ENCODE data around the gene ZMAT3. TPM values are rescaled to one million over a fixed set of nuclear protein-coding genes. Genes with fewer than 3 reads are reported as not detected.

Gene ZMAT3
- total and polyA plus RNA-seq, 2 of the 13 experiments (the other 11 are each of a cell fraction or from before 2014, with no cell fraction given), result 11.4 to 11.7 TPM

DNA sequence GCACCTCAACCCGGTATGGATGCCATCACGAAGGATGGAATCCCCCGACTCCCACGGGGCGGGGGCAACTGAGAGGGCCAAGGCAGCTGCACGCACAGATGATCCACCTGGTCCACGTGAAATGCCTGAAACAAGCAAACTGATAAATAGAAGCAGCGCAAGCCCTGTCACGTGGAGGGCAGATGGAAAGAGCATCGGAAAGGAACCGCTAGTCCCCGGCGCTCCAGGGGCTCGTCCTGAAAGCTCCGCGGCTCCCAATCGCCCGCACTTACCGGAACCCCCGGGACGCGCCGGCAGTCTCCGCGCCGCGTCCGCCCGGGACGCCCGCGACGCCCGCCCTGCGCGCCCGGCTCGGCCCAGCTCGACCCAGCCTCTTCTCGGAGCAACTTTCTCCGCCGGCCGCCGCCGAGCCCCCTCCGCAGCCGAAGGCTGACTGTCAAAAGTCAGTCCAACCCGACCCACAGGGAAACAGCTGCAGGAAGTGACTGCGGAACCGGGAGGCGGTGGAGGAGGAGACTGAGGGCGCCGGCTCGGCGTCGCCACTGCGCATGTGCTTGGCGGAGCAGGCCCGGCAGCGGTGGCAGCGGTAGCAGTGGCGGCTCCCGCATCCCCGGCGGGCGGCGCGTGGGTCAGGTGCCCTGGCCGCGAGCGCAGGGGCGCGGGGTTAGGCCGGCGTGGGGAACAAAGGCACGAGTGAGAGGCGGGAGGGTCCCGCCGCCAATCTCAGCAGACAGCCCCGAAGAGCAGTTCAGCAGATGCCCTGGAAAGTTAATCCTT, at the start of gene ZMAT3 (continued):
- TF ChIP-seq, protein P1, sequence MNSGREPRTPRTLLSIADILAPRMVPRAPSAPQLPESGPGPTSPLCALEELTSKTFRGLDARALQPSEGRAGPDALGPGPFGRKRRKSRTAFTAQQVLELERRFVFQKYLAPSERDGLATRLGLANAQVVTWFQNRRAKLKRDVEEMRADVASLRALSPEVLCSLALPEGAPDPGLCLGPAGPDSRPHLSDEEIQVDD (CRISPR knock-in tag; IDR thresholded peaks at IDR 0.05; ENCODE audit: borderline replicate concordance), result peak; percentile 42; the same call in 1 of the 2 replicates
- TF ChIP-seq, protein P2, sequence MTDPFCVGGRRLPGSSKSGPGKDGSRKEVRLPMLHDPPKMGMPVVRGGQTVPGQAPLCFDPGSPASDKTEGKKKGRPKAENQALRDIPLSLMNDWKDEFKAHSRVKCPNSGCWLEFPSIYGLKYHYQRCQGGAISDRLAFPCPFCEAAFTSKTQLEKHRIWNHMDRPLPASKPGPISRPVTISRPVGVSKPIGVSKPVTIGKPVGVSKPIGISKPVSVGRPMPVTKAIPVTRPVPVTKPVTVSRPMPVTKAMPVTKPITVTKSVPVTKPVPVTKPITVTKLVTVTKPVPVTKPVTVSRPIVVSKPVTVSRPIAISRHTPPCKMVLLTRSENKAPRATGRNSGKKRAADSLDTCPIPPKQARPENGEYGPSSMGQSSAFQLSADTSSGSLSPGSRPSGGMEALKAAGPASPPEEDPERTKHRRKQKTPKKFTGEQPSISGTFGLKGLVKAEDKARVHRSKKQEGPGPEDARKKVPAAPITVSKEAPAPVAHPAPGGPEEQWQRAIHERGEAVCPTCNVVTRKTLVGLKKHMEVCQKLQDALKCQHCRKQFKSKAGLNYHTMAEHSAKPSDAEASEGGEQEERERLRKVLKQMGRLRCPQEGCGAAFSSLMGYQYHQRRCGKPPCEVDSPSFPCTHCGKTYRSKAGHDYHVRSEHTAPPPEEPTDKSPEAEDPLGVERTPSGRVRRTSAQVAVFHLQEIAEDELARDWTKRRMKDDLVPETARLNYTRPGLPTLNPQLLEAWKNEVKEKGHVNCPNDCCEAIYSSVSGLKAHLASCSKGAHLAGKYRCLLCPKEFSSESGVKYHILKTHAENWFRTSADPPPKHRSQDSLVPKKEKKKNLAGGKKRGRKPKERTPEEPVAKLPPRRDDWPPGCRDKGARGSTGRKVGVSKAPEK (CRISPR knock-in tag; IDR thresholded peaks at IDR 0.05; ENCODE audit: borderline replicate concordance), result no peak
- TF ChIP-seq ARHGAP35 (CRISPR knock-in tag; IDR thresholded peaks at IDR 0.05; ENCODE audit: borderline replicate concordance) (peak; percentile 82), ZNF296 (CRISPR knock-in tag; conservative IDR thresholded peaks at IDR 0.05) (no peak), ZNF879 (CRISPR knock-in tag; IDR thresholded peaks at IDR 0.05) (no peak), CCDC6 (CRISPR knock-in tag; IDR thresholded peaks at IDR 0.05) (peak; percentile 83; the same call in 1 of the 2 replicates), ZNF777 (CRISPR knock-in tag; IDR thresholded peaks at IDR 0.05) (no peak; the same call in 1 of the 2 replicates), FOXC1 (CRISPR knock-in tag; IDR thresholded peaks at IDR 0.05; ENCODE audit: borderline replicate concordance) (0 out of 2 replicates have a peak, but pooled peaks have one; percentile 26), SALL2 (CRISPR knock-in tag; IDR thresholded peaks at IDR 0.05) (0 out of 2 replicates have a peak, but pooled peaks have one; percentile 46), KAT8 (CRISPR knock-in tag; IDR thresholded peaks at IDR 0.05) (peak; percentile 23; the same call in 1 of the 2 replicates), ZFP1 (CRISPR knock-in tag; IDR thresholded peaks at IDR 0.05) (no peak), POLR2AphosphoS5 (IDR thresholded peaks at IDR 0.05; ENCODE audit: low read depth, low read length) (peak; percentile 70)
- TF ChIP-seq, protein P3, sequence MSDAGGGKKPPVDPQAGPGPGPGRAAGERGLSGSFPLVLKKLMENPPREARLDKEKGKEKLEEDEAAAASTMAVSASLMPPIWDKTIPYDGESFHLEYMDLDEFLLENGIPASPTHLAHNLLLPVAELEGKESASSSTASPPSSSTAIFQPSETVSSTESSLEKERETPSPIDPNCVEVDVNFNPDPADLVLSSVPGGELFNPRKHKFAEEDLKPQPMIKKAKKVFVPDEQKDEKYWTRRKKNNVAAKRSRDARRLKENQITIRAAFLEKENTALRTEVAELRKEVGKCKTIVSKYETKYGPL (CRISPR knock-in tag; IDR thresholded peaks at IDR 0.05), result no peak
- TF ChIP-seq, protein P4, sequence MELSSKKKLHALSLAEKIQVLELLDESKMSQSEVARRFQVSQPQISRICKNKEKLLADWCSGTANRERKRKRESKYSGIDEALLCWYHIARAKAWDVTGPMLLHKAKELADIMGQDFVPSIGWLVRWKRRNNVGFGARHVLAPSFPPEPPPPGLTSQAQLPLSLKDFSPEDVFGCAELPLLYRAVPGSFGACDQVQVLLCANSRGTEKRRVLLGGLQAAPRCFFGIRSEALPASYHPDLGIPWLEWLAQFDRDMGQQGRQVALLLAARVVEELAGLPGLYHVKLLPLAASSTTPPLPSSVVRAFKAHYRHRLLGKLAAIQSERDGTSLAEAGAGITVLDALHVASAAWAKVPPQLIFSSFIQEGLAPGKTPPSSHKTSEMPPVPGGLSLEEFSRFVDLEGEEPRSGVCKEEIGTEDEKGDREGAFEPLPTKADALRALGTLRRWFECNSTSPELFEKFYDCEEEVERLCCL (CRISPR knock-in tag; IDR thresholded peaks at IDR 0.05; ENCODE audit: borderline replicate concordance), result no peak
- TF ChIP-seq, protein P5, sequence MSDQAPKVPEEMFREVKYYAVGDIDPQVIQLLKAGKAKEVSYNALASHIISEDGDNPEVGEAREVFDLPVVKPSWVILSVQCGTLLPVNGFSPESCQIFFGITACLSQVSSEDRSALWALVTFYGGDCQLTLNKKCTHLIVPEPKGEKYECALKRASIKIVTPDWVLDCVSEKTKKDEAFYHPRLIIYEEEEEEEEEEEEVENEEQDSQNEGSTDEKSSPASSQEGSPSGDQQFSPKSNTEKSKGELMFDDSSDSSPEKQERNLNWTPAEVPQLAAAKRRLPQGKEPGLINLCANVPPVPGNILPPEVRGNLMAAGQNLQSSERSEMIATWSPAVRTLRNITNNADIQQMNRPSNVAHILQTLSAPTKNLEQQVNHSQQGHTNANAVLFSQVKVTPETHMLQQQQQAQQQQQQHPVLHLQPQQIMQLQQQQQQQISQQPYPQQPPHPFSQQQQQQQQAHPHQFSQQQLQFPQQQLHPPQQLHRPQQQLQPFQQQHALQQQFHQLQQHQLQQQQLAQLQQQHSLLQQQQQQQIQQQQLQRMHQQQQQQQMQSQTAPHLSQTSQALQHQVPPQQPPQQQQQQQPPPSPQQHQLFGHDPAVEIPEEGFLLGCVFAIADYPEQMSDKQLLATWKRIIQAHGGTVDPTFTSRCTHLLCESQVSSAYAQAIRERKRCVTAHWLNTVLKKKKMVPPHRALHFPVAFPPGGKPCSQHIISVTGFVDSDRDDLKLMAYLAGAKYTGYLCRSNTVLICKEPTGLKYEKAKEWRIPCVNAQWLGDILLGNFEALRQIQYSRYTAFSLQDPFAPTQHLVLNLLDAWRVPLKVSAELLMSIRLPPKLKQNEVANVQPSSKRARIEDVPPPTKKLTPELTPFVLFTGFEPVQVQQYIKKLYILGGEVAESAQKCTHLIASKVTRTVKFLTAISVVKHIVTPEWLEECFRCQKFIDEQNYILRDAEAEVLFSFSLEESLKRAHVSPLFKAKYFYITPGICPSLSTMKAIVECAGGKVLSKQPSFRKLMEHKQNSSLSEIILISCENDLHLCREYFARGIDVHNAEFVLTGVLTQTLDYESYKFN (CRISPR knock-in tag; conservative IDR thresholded peaks at IDR 0.05), result no peak
- TF ChIP-seq, protein P6, sequence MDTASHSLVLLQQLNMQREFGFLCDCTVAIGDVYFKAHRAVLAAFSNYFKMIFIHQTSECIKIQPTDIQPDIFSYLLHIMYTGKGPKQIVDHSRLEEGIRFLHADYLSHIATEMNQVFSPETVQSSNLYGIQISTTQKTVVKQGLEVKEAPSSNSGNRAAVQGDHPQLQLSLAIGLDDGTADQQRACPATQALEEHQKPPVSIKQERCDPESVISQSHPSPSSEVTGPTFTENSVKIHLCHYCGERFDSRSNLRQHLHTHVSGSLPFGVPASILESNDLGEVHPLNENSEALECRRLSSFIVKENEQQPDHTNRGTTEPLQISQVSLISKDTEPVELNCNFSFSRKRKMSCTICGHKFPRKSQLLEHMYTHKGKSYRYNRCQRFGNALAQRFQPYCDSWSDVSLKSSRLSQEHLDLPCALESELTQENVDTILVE (CRISPR knock-in tag; IDR thresholded peaks at IDR 0.05), result 0 out of 2 replicates have a peak, but pooled peaks have one; percentile 24
- TF ChIP-seq, protein P7, sequence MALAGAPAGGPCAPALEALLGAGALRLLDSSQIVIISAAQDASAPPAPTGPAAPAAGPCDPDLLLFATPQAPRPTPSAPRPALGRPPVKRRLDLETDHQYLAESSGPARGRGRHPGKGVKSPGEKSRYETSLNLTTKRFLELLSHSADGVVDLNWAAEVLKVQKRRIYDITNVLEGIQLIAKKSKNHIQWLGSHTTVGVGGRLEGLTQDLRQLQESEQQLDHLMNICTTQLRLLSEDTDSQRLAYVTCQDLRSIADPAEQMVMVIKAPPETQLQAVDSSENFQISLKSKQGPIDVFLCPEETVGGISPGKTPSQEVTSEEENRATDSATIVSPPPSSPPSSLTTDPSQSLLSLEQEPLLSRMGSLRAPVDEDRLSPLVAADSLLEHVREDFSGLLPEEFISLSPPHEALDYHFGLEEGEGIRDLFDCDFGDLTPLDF (CRISPR knock-in tag; IDR thresholded peaks at IDR 0.05), result no peak
